PC-9 (cell line): Measurements from ENCODE around the gene CSNK1A1L. TPM values are rescaled to one million over a fixed set of nuclear protein-coding genes. Genes with fewer than 3 reads are reported as not detected.

Experiments used
- BruUV-seq: library from RNA; stranded (reverse); fragments of 400-500 nt; replicated peaks from 2 replicates; lab custom pipeline; 2021; lab: Mats Ljungman, UMichigan
- CTCF ChIA-PET: fragments of 300-600 bp; sonication (Branson Sonifier 250); formaldehyde crosslinking; loops from one replicate; lab custom pipeline; 2022; ENCODE audit warnings: antibody characterized with exemption; lab: Charles Lee
- POLR2A ChIA-PET: fragments of 300-600 bp; sonication (Branson Sonifier 250); formaldehyde crosslinking; loops from one replicate; lab custom pipeline; 2022; ENCODE audit warnings: antibody characterized with exemption; ENCODE audit not compliant: unreplicated experiment; lab: Charles Lee
- DNase-seq, 2 experiments: peaks; one replicate each; pipeline versions ENCODE4 v3.0.0 to v3.0.0-alpha.2; 2015 to 2022; ENCODE audit warnings: mixed read lengths in 1 of 2
- H2AFZ ChIP-seq: fragments of 200-600 bp; sonication (generic); 2 replicates; pipeline ENCODE4 v1.8.1; 2017; ENCODE audit warnings: antibody characterized with exemption
- H3F3A ChIP-seq: fragments of 200-600 bp; sonication (generic); 2 replicates; pipeline ENCODE4 v1.8.1; 2017; ENCODE audit warnings: antibody characterized with exemption, mild to moderate bottlenecking, low read depth; ENCODE audit not compliant: insufficient read depth
- H3K27ac ChIP-seq: fragments of 200-600 bp; sonication (generic); 2 replicates; pipeline ENCODE4 v1.6.1; 2016; ENCODE audit warnings: mixed run types
- H3K27me3 ChIP-seq: fragments of 200-600 bp; sonication (generic); 2 replicates; pipeline ENCODE4 v1.6.1; 2016; ENCODE audit warnings: low read depth, mixed run types; ENCODE audit not compliant: insufficient read depth
- H3K36me3 ChIP-seq: fragments of 200-600 bp; sonication (generic); 2 replicates; pipeline ENCODE4 v1.6.1; 2016; ENCODE audit warnings: low read depth, mixed run types
- H3K4me1 ChIP-seq: fragments of 200-600 bp; sonication (generic); replicated peaks from 2 replicates; pipeline ENCODE4 v1.6.1; 2016; ENCODE audit warnings: mixed run types; ENCODE audit not compliant: insufficient read depth
- H3K4me2 ChIP-seq: fragments of 200-600 bp; sonication (generic); 2 replicates; pipeline ENCODE4 v1.6.1; 2017; ENCODE audit warnings: mixed run types
- H3K4me3 ChIP-seq: fragments of 200-600 bp; sonication (generic); 2 replicates; pipeline ENCODE4 v1.6.1; 2016; ENCODE audit warnings: mixed run types
- H3K79me2 ChIP-seq: fragments of 200-600 bp; sonication (generic); 2 replicates; pipeline ENCODE4 v1.6.1; 2017; ENCODE audit warnings: low read depth, mixed run types
- H3K9me2 ChIP-seq: fragments of 200-600 bp; sonication (generic); 2 replicates; pipeline ENCODE4 v1.8.1; 2017; ENCODE audit warnings: mild to moderate bottlenecking; ENCODE audit not compliant: insufficient read depth
- H3K9me3 ChIP-seq: fragments of 200-600 bp; sonication (generic); 2 replicates; pipeline ENCODE4 v1.8.1; 2016; ENCODE audit warnings: low read depth; ENCODE audit not compliant: insufficient read depth
- H4K20me1 ChIP-seq: fragments of 200-600 bp; sonication (generic); 2 replicates; pipeline ENCODE4 v1.8.1; 2017; ENCODE audit not compliant: insufficient read depth
- CTCF ChIP-seq: fragments of 200-600 bp; sonication (generic); conservative IDR thresholded peaks from 2 replicates; pipeline ENCODE4 v1.6.1; 2017; ENCODE audit warnings: mixed run types, antibody characterized with exemption, mild to moderate bottlenecking, moderate library complexity
- EZH2 ChIP-seq: fragments of 200-600 bp; sonication (generic); IDR thresholded peaks from 2 replicates; pipeline ENCODE4 v1.8.0; 2017; ENCODE audit warnings: antibody characterized with exemption, low read depth
- intact Hi-C: fragments of 100-400 bp; cut with micrococcal nuclease; formaldehyde crosslinking; loops from one replicate; pipeline ENCODE4 v1.10.0; 2022; ENCODE audit not compliant: unreplicated experiment
- total RNA-seq: library from RNA; stranded (reverse); gene quantifications from 2 replicates; pipeline ENCODE4 v1.2.3, GENCODE V29; 2021

CSNK1A1L gene
- total RNA-seq, 1 experiment from 2014 or later: not detected

- Histone ChIP-seq H3K9me3 (no peaks in the 10 kb centered on the region), H3K36me3 (no peaks in the 10 kb centered on the region), H4K20me1 (no peaks in the 10 kb centered on the region), H3K4me1 (no peaks in the 10 kb centered on the region), H3K4me3 (no peak overlapping the region), H2AFZ (no peak overlapping the region), H3K4me2 (no peak overlapping the region), H3K27me3 (no peaks in the 10 kb centered on the region), H3K27ac (no peak overlapping the region), H3F3A (no peaks in the 10 kb centered on the region), H3K79me2 (no peaks in the 10 kb centered on the region), H3K9me2 (no peaks in the 10 kb centered on the region)
- BruUV-seq: no TSS peak
- ChIA-PET POLR2A (no interaction called here), CTCF (no interaction called here)
- TF ChIP-seq EZH2: no peak
- TF ChIP-seq CTCF: no peak
- intact Hi-C loops: no loop called here
- no peak for DNase-seq
Observed at GRCh38 chr13:37144661-37145060, 39.2 kb upstream of the CSNK1A1L start.

- CTCF ChIA-PET: no interaction called here
- Histone ChIP-seq H3K27ac (no peak overlapping the region), H3F3A (no peaks in the 10 kb centered on the region), H3K27me3 (no peaks in the 10 kb centered on the region), H3K79me2 (no peaks in the 10 kb centered on the region), H3K4me1 (no peaks in the 10 kb centered on the region), H2AFZ (no peak overlapping the region), H3K9me2 (no peaks in the 10 kb centered on the region), H3K36me3 (no peaks in the 10 kb centered on the region), H3K4me2 (no peak overlapping the region), H4K20me1 (no peaks in the 10 kb centered on the region), H3K9me3 (no peaks in the 10 kb centered on the region), H3K4me3 (no peak overlapping the region)
- no peak for DNase-seq
- TF ChIP-seq EZH2: no peak
- TF ChIP-seq CTCF: no peak
- intact Hi-C loops: no loop called here
- POLR2A ChIA-PET: no interaction called here
- no TSS peak for BruUV-seq
Observed at GRCh38 chr13:37143911-37144310, 38.4 kb upstream of the CSNK1A1L start.

GRCh38 chr13:37142877-37143276 lies 37.4 kb upstream of the CSNK1A1L start:
- intact Hi-C loops: no loop called here
- H3K4me1 ChIP-seq: no peaks in the 10 kb centered on the region

More at GRCh38 chr13:37142877-37143276, 37.4 kb upstream of the CSNK1A1L start:
- no peak overlapping the region for H3K27ac ChIP-seq
- H3K36me3 ChIP-seq: no peaks in the 10 kb centered on the region
- H3F3A ChIP-seq: no peaks in the 10 kb centered on the region
- TF ChIP-seq CTCF (no peak), EZH2 (no peak)
- H3K79me2 ChIP-seq: no peaks in the 10 kb centered on the region
- no peak overlapping the region for H2AFZ ChIP-seq
- H4K20me1 ChIP-seq: no peaks in the 10 kb centered on the region
- DNase-seq: no peak
- no peaks in the 10 kb centered on the region for H3K9me2 ChIP-seq
- H3K4me2 ChIP-seq: no peak overlapping the region
- ChIA-PET CTCF (no interaction called here), POLR2A (no interaction called here)
- no peak overlapping the region for H3K4me3 ChIP-seq
- no peaks in the 10 kb centered on the region for H3K27me3 ChIP-seq
- BruUV-seq: no TSS peak
- H3K9me3 ChIP-seq: no peaks in the 10 kb centered on the region
